IMR-90 (cell line): Measurements from ENCODE around the gene SLC44A5. TPM values are rescaled to one million over a fixed set of nuclear protein-coding genes. Genes with fewer than 3 reads are reported as not detected.

Experiments
- ATAC-seq: fragments of 200-7000 bp; cut with Tn5 transposase; 2 replicates; pipeline ENCODE4 v1.9.1; 2020; ENCODE audit warnings: low read depth, mild to moderate bottlenecking, moderate library complexity
- BruUV-seq: library from RNA; stranded (reverse); fragments of 400-500 nt; replicated peaks from 2 replicates; lab custom pipeline; 2021; lab: Mats Ljungman, UMichigan
- CTCF ChIA-PET: fragments of 300-600 bp; formaldehyde crosslinking; extraction: SDS; loops from one replicate; lab custom pipeline; 2021; ENCODE audit warnings: antibody characterized with exemption; lab: Yijun Ruan, JAX
- POLR2A ChIA-PET: fragments of 300-600 bp; sonication (Branson Sonifier 250); formaldehyde crosslinking; loops from one replicate; lab custom pipeline; 2022; ENCODE audit warnings: antibody characterized with exemption; ENCODE audit not compliant: unreplicated experiment; lab: Charles Lee
- DNase-seq: peaks from one replicate; pipeline ENCODE4 v3.0.0; 2013
- H2AFZ ChIP-seq: replicated peaks from 2 replicates; pipeline ENCODE3; 2013; ENCODE audit warnings: low read length, mild to moderate bottlenecking; ENCODE audit not compliant: poor library complexity
- H2AK5ac ChIP-seq: 2 replicates; pipeline ENCODE4 v1.6.1; 2013; ENCODE audit warnings: low read depth, low read length, inconsistent platforms
- H2AK9ac ChIP-seq: replicated peaks from 2 replicates; pipeline ENCODE3; 2013; ENCODE audit warnings: mild to moderate bottlenecking, low read depth, low read length, moderate library complexity; ENCODE audit not compliant: poor library complexity
- H2BK120ac ChIP-seq: 2 replicates; pipeline ENCODE4 v1.6.1; 2013; ENCODE audit warnings: low read depth, low read length, inconsistent platforms
- H2BK15ac ChIP-seq: 3 replicates; pipeline ENCODE4 v1.6.1; 2013; ENCODE audit warnings: low read depth, low read length, inconsistent platforms
- H2BK20ac ChIP-seq: 2 replicates; pipeline ENCODE4 v1.6.1; 2013; ENCODE audit warnings: low read depth, mild to moderate bottlenecking, inconsistent platforms, low read length, moderate library complexity
- H2BK5ac ChIP-seq: 2 replicates; pipeline ENCODE4 v1.6.1; 2013; ENCODE audit warnings: mild to moderate bottlenecking, low read depth, low read length, inconsistent platforms; ENCODE audit not compliant: poor library complexity, severe bottlenecking
- H3K14ac ChIP-seq: replicated peaks from 2 replicates; pipeline ENCODE4 v1.6.1; 2013; ENCODE audit warnings: low read depth, low read length, inconsistent platforms
- H3K18ac ChIP-seq: 2 replicates; pipeline ENCODE4 v1.6.1; 2013; ENCODE audit warnings: low read depth, low read length, control low read depth
- H3K23ac ChIP-seq: 2 replicates; pipeline ENCODE4 v1.6.1; 2013; ENCODE audit warnings: low read depth, low read length, inconsistent platforms
- H3K27ac ChIP-seq: 2 replicates; pipeline ENCODE4 v1.5.1; 2013; ENCODE audit warnings: mild to moderate bottlenecking, control low read depth, low read length; ENCODE audit not compliant: insufficient read depth
- H3K27me3 ChIP-seq: 2 replicates; pipeline ENCODE4 v1.6.1; 2013; ENCODE audit warnings: low read length; ENCODE audit not compliant: control insufficient read depth, insufficient read depth
- H3K36me3 ChIP-seq: 2 replicates; pipeline ENCODE4 v1.6.1; 2013; ENCODE audit warnings: low read length, mixed read lengths; ENCODE audit not compliant: control insufficient read depth, insufficient read depth
- H3K4ac ChIP-seq: 2 replicates; pipeline ENCODE4 v1.6.1; 2013; ENCODE audit warnings: low read depth, low read length, inconsistent platforms
- H3K4me1 ChIP-seq: 2 replicates; pipeline ENCODE4 v1.6.1; 2013; ENCODE audit warnings: low read length, mixed read lengths; ENCODE audit not compliant: control insufficient read depth, insufficient read depth
- H3K4me2 ChIP-seq: 2 replicates; pipeline ENCODE4 v1.6.1; 2013; ENCODE audit warnings: low read depth, mild to moderate bottlenecking, control low read depth, low read length, moderate library complexity
- H3K4me3 ChIP-seq: 2 replicates; pipeline ENCODE4 v1.5.1; 2013; ENCODE audit warnings: low read depth, mild to moderate bottlenecking, control low read depth, low read length, moderate library complexity; ENCODE audit not compliant: insufficient read depth
- H3K56ac ChIP-seq: 2 replicates; pipeline ENCODE4 v1.6.1; 2013; ENCODE audit warnings: low read length, inconsistent platforms; ENCODE audit not compliant: insufficient read depth; ENCODE audit errors: extremely low read depth
- H3K79me1 ChIP-seq, 2 experiments: 2 replicates each; pipeline ENCODE4 v1.6.1; 2013; ENCODE audit warnings: low read length in 2 of 2, inconsistent platforms in 1 of 2, low read depth in 1 of 2
- H3K9ac ChIP-seq: 2 replicates; pipeline ENCODE4 v1.6.1; 2013; ENCODE audit warnings: low read depth, low read length, control low read depth
- H3K9me1 ChIP-seq: 2 replicates; pipeline ENCODE4 v1.6.1; 2013; ENCODE audit warnings: low read length, inconsistent platforms; ENCODE audit not compliant: insufficient read depth
- H3K9me3 ChIP-seq: 2 replicates; pipeline ENCODE4 v1.6.1; 2013; ENCODE audit warnings: low read length; ENCODE audit not compliant: control insufficient read depth, insufficient read depth
- H4K20me1 ChIP-seq: 2 replicates; pipeline ENCODE4 v1.6.1; 2013; ENCODE audit warnings: low read length, inconsistent platforms; ENCODE audit not compliant: insufficient read depth
- H4K5ac ChIP-seq: 2 replicates; pipeline ENCODE4 v1.6.1; 2013; ENCODE audit warnings: mild to moderate bottlenecking, low read depth, low read length, control low read depth
- H4K8ac ChIP-seq, 2 experiments: 2 replicates each; pipeline ENCODE4 v1.6.1; 2013; ENCODE audit warnings: low read depth in 2 of 2, low read length in 2 of 2, control low read depth in 1 of 2, inconsistent platforms in 1 of 2
- H4K91ac ChIP-seq: 2 replicates; pipeline ENCODE4 v1.6.1; 2013; ENCODE audit warnings: low read depth, low read length, inconsistent platforms; ENCODE audit not compliant: insufficient read depth
- MAFK ChIP-seq: IDR thresholded peaks from 2 replicates; pipeline ENCODE4 v1.6.1; 2012; ENCODE audit warnings: low read depth, low read length, improper control_type of control experiment
- RAD21 ChIP-seq: IDR thresholded peaks from 2 replicates; pipeline ENCODE4 v1.6.1; 2012; ENCODE audit warnings: low read length, improper control_type of control experiment
- SMC3 ChIP-seq: fragments of 150-350 bp; IDR thresholded peaks from 2 replicates; pipeline ENCODE4 v1.6.1; 2016; ENCODE audit warnings: low read depth, mild to moderate bottlenecking, antibody characterized with exemption, low read length, moderate library complexity
- WGBS, 2 experiments: methylation state at CpG; one replicate each; pipeline versions ENCODE4 v1.1.5 to v1.1.7; 2013; ENCODE audit warnings: missing lambda C conversion rate in 2 of 2; ENCODE audit not compliant: insufficient read length in 1 of 2; ENCODE audit errors: extremely low coverage in 2 of 2; 5-methylcytosine and 5-hydroxymethylcytosine counted together
- dilution Hi-C: fragments of 300-500 bp; cut with HindIII; formaldehyde crosslinking; loops from one replicate; pipeline ENCODE4 v1.14.3; 2018; ENCODE audit warnings: low sequenced_read_pairs; ENCODE audit not compliant: unreplicated experiment
- in situ Hi-C: fragments of 300-500 bp; cut with MboI; formaldehyde crosslinking; loops from 3 replicates; pipeline ENCODE4 v1.14.3; 2019; ENCODE audit warnings: low sequenced_read_pairs, inconsistent platforms, mixed read lengths
- intact Hi-C: fragments of 100-400 bp; cut with micrococcal nuclease; formaldehyde crosslinking; loops from 2 replicates; pipeline ENCODE4 v1.10.0; 2022
- polyA plus RNA-seq, 3 experiments: library from polyadenylated mRNA; depleted of rRNA; stranded (reverse); fragments of >200 nt; gene quantifications; 2 replicates each; pipeline ENCODE4 v1.2.3, GENCODE V29; 2012; ENCODE audit warnings: low replicate concordance in 1 of 3
- total RNA-seq: library from RNA; depleted of rRNA; stranded (reverse); fragments of >200 nt; gene quantifications from 2 replicates; pipeline ENCODE4 v1.2.3, GENCODE V29; 2012
- TF ChIP-seq, protein P1 (sequence below): conservative IDR thresholded peaks from 2 replicates; pipeline ENCODE4 v1.5.1; 2012; ENCODE audit warnings: mild to moderate bottlenecking, low read depth, low read length, improper control_type of control experiment

The SLC44A5 gene
- total and polyA plus RNA-seq, 2 of the 4 experiments (the other 2 are of a cell fraction), result under 0.01 TPM; not detected in 1

DNA sequence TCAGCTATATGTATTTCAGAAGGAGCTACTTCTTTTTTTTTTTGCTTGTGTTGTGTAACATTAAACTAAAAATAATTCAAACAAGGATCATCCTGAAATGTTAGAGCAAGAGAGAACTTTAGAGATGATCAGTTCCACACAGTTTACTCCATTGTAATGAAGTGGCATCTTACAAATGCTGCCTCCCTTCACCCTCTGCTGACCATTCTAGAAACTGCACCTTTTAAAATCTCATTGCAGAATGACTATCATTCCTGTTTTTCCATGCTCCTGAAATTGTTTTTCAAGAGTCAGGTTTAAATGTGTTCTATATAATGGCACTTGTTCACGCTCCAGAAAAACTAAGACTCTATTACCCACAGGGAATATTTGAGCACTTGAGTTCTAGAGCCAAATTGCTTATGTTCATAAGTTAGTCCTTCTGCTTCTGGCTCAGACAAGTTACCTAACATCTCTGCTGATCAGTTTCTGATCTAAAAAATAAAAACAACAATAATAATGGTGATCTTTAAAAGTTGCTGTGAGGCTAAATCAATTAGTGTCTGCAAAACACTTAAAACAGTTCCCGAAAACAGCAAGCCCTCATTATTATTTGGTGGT, 21.5 kb upstream of the SLC44A5 start:
- TF ChIP-seq SMC3 (peak; percentile 60), RAD21 (peak; percentile 67), MAFK (no peak)
- TF ChIP-seq, protein P1, sequence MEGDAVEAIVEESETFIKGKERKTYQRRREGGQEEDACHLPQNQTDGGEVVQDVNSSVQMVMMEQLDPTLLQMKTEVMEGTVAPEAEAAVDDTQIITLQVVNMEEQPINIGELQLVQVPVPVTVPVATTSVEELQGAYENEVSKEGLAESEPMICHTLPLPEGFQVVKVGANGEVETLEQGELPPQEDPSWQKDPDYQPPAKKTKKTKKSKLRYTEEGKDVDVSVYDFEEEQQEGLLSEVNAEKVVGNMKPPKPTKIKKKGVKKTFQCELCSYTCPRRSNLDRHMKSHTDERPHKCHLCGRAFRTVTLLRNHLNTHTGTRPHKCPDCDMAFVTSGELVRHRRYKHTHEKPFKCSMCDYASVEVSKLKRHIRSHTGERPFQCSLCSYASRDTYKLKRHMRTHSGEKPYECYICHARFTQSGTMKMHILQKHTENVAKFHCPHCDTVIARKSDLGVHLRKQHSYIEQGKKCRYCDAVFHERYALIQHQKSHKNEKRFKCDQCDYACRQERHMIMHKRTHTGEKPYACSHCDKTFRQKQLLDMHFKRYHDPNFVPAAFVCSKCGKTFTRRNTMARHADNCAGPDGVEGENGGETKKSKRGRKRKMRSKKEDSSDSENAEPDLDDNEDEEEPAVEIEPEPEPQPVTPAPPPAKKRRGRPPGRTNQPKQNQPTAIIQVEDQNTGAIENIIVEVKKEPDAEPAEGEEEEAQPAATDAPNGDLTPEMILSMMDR, result peak; percentile 69
- no peak overlapping the region for H2AK9ac ChIP-seq
- no peak overlapping the region for H3K4ac ChIP-seq
- peak; percentile 86 for ATAC-seq
- POLR2A ChIA-PET, result no interaction called here
- H4K91ac ChIP-seq, result no peak overlapping the region
- H2BK5ac ChIP-seq, result no peak overlapping the region
- H2AFZ ChIP-seq, result no peak overlapping the region
- dilution Hi-C loops, result no loop called here
- intact Hi-C loops, result loop anchor here (1.0 kb wide), 2 partner anchors 398 to 860 kb away; no protein-coding TSS in a partner anchor
- BruUV-seq, result no TSS peak
- no peak overlapping the region for H3K4me3 ChIP-seq
- no peak overlapping the region for H4K8ac ChIP-seq
- no peak overlapping the region for H3K4me2 ChIP-seq
- H3K18ac ChIP-seq, result no peak overlapping the region
- CTCF ChIA-PET, result interaction anchor here (0.6 to 1.1 kb wide), 12 partner anchors 16 to 1315 kb away, joined by 3 to 6 read pairs (median 4); no protein-coding TSS in a partner anchor
- H3K9me1 ChIP-seq, result no peaks in the 10 kb centered on the region
- no peaks in the 10 kb centered on the region for H3K36me3 ChIP-seq
- no peaks in the 10 kb centered on the region for H3K9me3 ChIP-seq
- H3K27ac ChIP-seq, result no peak overlapping the region
- peak; percentile 23 for DNase-seq
- no peak overlapping the region for H2AK5ac ChIP-seq
- H4K20me1 ChIP-seq, result no peaks in the 10 kb centered on the region
- H3K79me1 ChIP-seq, result no peaks in the 10 kb centered on the region
- H3K27me3 ChIP-seq, result no peaks in the 10 kb centered on the region
- in situ Hi-C loops, result no loop called here
- H3K23ac ChIP-seq, result no peak overlapping the region
- H3K4me1 ChIP-seq, result no peaks in the 10 kb centered on the region
- H3K56ac ChIP-seq, result no peak overlapping the region
- H3K14ac ChIP-seq, result no peak overlapping the region
- no peak overlapping the region for H2BK15ac ChIP-seq
- H3K9ac ChIP-seq, result no peak overlapping the region
- H4K5ac ChIP-seq, result no peak overlapping the region
- H2BK120ac ChIP-seq, result no peak overlapping the region
- H2BK20ac ChIP-seq, result no peak overlapping the region
- no CpG with 5 or more reads among the region's 2 CpGs for WGBS, 2 experiments
